HG03460 (cell line): ENCODE measurements around the gene OSBPL9.
"Not testable (repeated sequence)": the region's sequence is repeated elsewhere in the genome, so short reads cannot be mapped to it uniquely, and the experiment has no call there.

ENCODE experiments used
- ATAC-seq: cut with Tn5 transposase; IDR thresholded peaks from one replicate; pipeline ENCODE4 v1.9.1; 2021; ENCODE audit not compliant: unreplicated experiment

Gene OSBPL9

DNA sequence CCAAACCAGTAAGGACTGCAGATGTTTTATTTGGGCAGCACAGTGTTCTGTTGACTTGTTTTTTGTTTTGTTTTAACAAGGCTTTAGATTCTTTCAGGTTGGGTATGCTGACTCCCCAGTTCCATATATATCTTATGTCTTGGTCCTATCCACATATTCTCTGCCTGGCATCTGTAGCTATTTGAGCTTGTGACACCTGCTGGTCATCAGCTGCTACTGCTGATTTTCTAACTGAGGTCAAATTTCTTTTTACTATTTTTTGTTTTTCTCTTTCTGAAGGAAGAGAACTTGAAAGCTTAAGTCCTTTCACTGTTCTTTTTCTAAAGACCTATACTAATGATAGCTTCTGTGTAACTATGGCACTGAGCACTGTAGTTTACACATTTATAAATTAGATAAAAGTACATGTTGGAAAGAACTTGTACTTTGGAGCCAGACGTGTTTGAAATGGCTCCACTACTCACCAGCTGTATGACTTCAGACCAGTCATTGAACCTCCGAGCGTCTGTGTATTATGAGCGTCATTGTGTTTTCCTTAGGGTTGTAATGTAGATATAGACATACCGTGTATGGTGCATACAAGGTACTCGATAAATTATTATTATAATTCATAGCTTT is 152.2 kb downstream of the OSBPL9 start:
- ATAC-seq: no peak

- ATAC-seq: no peak
Observed at GRCh38 chr1:51776408-51776807, 159.5 kb downstream of the OSBPL9 start.

GRCh38 chr1:51780927-51781326 is 164.0 kb downstream of the OSBPL9 start:
- ATAC-seq: no peak

GRCh38 chr1:51784997-51785421 is 168.1 kb downstream of the OSBPL9 start:
- no peak for ATAC-seq

GRCh38 chr1:51788938-51789337 is 172.0 kb downstream of the OSBPL9 start:
- ATAC-seq: no peak

DNA sequence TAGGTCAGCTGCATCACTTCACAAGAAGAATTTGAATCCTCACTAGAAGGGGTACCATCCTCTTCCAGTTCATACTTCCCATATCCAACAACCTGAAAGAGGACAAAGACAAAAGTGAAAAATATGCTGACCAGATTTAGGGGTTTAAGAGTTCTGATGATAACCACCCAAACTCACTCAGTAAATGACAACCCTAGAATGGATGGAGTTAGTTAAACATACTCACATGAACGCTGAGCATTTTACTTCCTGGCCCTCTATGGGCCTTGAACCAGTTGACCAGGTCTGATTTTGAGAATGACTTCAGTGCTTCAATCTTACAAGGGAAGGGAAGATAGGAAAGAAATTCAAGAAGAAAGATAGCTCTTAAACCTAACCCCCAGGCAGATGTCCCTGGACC is 172.4 kb downstream of the OSBPL9 start:
- no peak for ATAC-seq

DNA sequence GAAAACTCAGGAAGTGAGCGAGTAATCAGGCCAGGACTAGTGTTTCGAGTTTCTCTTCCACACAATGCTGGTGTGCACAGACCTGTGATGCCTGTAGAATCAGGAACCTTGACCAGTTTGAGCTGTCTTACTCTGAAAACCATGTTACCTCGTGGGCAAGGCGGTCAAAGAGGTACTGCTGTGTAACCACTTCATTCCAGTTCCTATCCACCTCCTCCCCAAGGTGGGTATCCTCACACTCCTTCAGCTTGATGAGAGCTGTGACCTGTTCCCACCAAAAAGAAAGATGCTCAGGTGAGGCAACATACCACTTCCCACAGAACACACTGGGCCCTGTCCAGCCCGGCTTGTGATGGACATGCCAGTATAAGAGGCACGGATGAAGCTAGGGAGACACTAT is 173.5 kb downstream of the OSBPL9 start:
- ATAC-seq: no peak

DNA sequence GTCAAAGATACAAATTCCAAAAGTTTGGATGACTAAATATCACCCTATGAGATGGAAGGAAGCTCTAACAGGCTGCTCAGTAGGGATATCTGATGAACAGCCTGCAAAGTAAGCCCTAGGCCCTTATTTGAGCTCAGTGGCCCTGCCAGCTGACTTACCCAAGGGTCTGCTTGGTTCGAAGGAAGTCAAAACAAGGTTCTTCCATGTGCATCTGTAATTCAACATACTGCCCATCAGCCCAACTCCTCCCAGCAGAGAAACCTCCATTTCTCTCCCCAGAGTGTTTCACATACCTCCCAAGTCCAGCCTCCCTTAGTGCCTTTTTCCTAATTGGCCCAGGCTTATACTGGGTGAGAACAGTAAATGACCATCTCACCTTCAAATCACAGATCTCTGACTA is 175.0 kb downstream of the OSBPL9 start:
- no peak for ATAC-seq

- ATAC-seq: no peak
Observed at GRCh38 chr1:51792864-51793263, 176.0 kb downstream of the OSBPL9 start.

DNA sequence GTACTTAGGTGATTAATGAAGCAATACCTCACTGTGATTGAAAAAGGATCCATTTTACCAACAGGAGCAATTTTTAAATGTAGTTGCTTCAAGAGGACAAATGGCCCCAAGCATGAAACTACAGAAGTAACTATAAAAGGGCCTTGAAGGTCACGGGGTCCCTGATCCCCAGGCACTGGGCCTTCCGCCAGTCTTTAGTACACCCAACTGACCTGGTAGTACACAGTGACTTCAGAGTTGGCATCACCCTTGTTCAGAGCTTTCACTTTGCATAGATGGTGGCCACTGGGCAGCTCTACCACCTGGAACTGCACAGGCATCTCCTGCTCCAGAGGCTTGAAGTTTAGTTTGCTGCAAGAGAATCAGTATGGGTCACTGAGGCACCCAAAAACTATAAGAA is 177.4 kb downstream of the OSBPL9 start:
- ATAC-seq: no peak

DNA sequence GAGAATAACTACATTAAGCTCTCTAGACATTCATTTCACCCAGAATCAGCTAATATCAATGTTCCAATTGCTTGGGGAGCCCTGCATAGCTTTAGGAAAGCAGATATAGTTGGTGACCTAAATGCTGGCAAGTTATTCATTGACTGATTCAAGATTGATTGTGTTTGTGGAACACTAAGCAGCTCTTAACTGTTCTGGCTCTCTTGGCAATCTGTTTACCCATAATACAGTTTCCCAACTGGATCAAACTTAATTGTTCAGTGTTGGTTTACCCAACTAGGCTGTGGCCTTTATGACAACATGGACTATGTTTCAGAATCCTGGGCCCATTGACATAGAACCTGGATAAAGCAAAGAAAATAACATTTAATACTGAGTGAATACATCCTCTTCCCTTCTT is 178.0 kb downstream of the OSBPL9 start:
- ATAC-seq: no peak

DNA sequence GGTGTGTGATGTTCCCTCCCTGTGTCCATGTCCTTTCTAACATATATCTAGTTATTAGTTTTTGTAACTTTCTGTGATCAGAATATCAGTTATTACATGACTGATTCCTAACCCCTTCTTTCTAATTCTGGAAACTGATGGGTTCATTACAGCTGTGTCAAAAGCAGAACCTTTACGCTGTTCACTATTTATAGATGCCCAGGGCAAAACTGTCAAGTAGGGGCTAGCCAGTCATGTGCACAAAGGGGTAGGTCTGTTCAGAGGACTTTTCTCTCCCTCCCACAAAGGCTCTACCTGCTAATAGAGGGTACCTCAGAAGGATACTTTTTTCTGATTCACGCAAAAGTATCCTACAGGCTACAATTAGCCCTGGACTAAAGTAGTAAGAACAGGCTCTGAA is 182.5 kb downstream of the OSBPL9 start:
- no peak for ATAC-seq

DNA sequence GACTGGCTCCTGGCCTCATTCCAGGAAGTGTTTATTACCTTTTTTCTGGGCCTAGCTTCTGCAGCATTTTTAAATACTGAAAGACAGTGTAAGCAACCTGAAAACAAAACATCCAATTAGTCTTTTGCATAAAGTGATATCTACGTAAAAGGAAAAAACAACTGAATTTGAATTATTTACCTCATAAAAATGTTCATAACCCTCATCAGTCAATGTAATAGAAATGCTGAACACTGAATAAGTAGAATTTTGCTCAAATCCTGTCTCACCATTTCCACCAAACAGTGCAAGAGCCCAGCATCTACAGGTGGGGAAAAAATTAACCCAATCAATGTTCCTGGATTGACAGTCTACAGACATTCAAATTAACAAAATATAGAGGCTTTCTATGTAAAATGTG is 197.6 kb downstream of the OSBPL9 start:
- ATAC-seq: no peak

DNA sequence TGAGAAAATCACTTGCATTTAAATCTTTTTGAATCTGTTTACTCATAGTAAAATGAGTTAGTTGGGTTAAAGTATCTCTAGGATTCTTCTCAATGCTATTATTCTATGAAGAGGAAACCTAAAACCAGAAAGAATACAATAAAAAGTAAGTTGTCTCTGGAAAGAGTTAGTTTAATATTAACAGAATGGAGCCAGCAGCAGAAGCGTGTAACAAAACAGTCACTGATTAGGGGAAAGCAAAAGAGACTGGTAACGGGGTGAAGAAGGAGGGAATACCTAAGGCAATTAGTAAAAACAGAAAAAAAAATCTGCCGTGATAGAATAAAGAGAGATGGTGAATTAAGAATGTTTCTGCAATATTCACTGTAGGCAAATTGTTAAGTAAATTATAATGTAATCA is 201.6 kb downstream of the OSBPL9 start:
- ATAC-seq: no peak

DNA sequence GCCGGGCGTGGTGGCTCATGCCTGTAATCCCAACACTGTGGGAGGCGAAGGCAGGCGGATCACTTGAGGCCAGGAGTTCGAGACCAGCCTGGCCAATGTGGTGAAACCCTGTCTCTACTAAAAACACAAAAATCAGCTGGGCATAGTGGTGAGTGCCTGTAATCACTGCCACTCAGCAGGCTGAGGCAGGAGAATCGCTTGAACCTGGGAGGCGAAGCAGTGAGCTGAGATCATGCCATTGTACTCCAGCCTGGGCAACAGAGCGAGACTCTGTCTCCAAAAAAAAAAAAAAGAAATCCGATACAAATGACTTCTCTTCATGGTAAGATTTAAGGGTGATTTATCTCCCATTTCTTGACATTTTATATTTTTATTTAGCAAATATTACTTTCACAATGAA is 202.1 kb downstream of the OSBPL9 start:
- not testable (repeated sequence) for ATAC-seq

DNA sequence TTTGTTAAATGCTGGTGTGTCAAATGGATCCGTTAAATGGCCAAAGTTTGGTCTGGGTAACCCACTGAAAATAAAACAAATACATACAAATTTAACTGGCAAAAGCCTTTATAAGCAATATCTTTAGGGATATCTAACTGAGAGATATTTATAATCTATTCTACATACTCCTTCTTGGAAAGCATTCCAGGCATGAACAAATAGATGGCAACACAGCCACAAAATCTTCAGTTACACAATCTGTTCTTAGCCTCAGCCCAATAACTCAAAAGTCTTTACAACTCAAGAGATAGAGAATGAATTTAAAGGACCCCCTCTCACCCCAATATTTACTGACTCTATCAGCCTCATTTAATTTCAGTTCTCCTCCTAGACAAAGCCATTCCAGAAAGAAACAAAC is 202.9 kb downstream of the OSBPL9 start:
- ATAC-seq: no peak

- ATAC-seq: no peak
Observed at GRCh38 chr1:51829058-51829457, 212.2 kb downstream of the OSBPL9 start.

- no peak for ATAC-seq
Observed at GRCh38 chr1:51833700-51834099, 216.8 kb downstream of the OSBPL9 start.

GRCh38 chr1:51837243-51837642 is 220.4 kb downstream of the OSBPL9 start:
- ATAC-seq: no peak
